Adrenal gland (tissue), 12 donors: ENCODE data around the gene SLC25A6. TPM values are rescaled to one million over a fixed set of nuclear protein-coding genes. Genes with fewer than 3 reads are reported as not detected.
"Not testable (repeated sequence)": the region's sequence is repeated elsewhere in the genome, so short reads cannot be mapped to it uniquely, and the experiment has no call there.

Experiments used
- DNase-seq, 7 donors: peaks; one replicate each; pipeline ENCODE4 v3.0.0-alpha.2; 2019 to 2020
- H3K27ac ChIP-seq, 5 donors: fragments of 200-600 bp; sonication (generic) in 4 of 5; 1 replicate in 3 of 5; 2 replicates in 2 of 5; pipeline versions ENCODE4 v1.5.1 to v1.8.0; 2016 to 2020; ENCODE audit warnings: mild to moderate bottlenecking in 1 of 5
- H3K27me3 ChIP-seq: fragments of 200-600 bp; 2 replicates; pipeline ENCODE4 v1.8.0; 2021
- H3K36me3 ChIP-seq, 2 donors: fragments of 200-600 bp; replicated peaks in 1 of 2; 1 replicate in 1 of 2; 2 replicates in 1 of 2; pipeline versions ENCODE4 v1.5.1 to v1.8.0; 2018 to 2022
- H3K4me1 ChIP-seq, 2 donors: fragments of 200-600 bp; replicated peaks in 1 of 2; 1 replicate in 1 of 2; 2 replicates in 1 of 2; pipeline versions ENCODE4 v1.5.1 to v1.8.0; 2018 to 2021
- H3K4me3 ChIP-seq, 4 donors: fragments of 200-600 bp; sonication (generic) in 3 of 4; one replicate each; pipeline ENCODE4 v1.5.1; 2016 to 2018
- H3K9me3 ChIP-seq, 3 donors: fragments of 200-600 bp; sonication (generic) in 1 of 3; replicated peaks in 1 of 3; 1 replicate in 2 of 3; 2 replicates in 1 of 3; pipeline versions ENCODE4 v1.5.1 to v1.8.0; 2016 to 2021
- POLR2A ChIP-seq, 2 donors: fragments of 450-650 bp; IDR thresholded peaks; one replicate each; pipeline ENCODE4 v1.6.1; 2017; ENCODE audit warnings: antibody characterized with exemption in 2 of 2, mild to moderate bottlenecking in 2 of 2, moderate library complexity in 1 of 2
- WGBS, 4 donors: extraction: QIAGEN DNeasy Blood & Tissue Kit in 2 of 4; methylation state at CpG; one replicate each; pipeline versions ENCODE4 v1.1.5 to v1.1.7; 2013 to 2017; 5-methylcytosine and 5-hydroxymethylcytosine counted together
- intact Hi-C, 2 donors: fragments of 100-400 bp; cut with DNase I; formaldehyde crosslinking; loops; one replicate each; pipeline versions ENCODE4 v1.14.1 to v1.15.0; 2022 to 2023
- polyA plus RNA-seq, 3 donors: library from polyadenylated mRNA; stranded (reverse); fragments of 200-250 nt in 2 of 3; fragments of 350-450 nt in 1 of 3; fragmentation: Illumina TruSeq in 1 of 3; extraction: RNeasy Lipid Tissue Mini Kit (QIAGEN cat#74804) in 1 of 3; gene quantifications; one replicate each; pipeline ENCODE4 v1.2.3, GENCODE V29; 2013 to 2014
- total RNA-seq, 9 donors: library from RNA; depleted of rRNA in 4 of 9; stranded (reverse); fragments of >200 nt in 4 of 9; fragments of 120-200 nt in 1 of 9; fragmentation: NEBNext Ultra II Directional in 1 of 9; extraction: Animal tissue kit (Norgen Biotek cat#: 25700) in 1 of 9; gene quantifications; one replicate each; pipeline versions ENCODE4 v1.1.0 to v1.2.4, GENCODE V29; 2013 to 2023
- TF ChIP-seq, protein P1 (sequence below), 6 experiments: fragments of 450-650 bp in 4 of 6; fragments of 200-600 bp in 2 of 6; sonication (generic) in 1 of 6; IDR thresholded peaks; 1 replicate in 5 of 6; 2 replicates in 1 of 6; pipeline versions ENCODE4 v1.5.1 to v1.8.0; 2016 to 2021; ENCODE audit warnings: antibody characterized with exemption in 6 of 6, mild to moderate bottlenecking in 2 of 6, moderate library complexity in 1 of 6
- donor health status: healthy with polysubstance abuse.
- donor health status: Bipolar disorder and iron deficiency.
- donor health status: DM: yes; HTN: yes; CAD: no.
- donor health status: DM: no; HTN: no; CAD: no.
- donor health status: DM: no; HTN: no; CAD: no.
- donor health status: DM: yes; HTN: yes; CAD: no.

SLC25A6 gene
- total and polyA plus RNA-seq, 12 donors: 183 to 509 (median 387) TPM

- no peaks in the 10 kb centered on the region for H3K36me3 ChIP-seq
- H3K27me3 ChIP-seq: no peaks in the 10 kb centered on the region
- no peak for DNase-seq
- WGBS, 4 donors: 82 to 87% (median 85%) methylated on average over 9 to 11 of the region's 11 CpGs
- H3K4me3 ChIP-seq: no peak overlapping the region
- intact Hi-C loops: no loop called here
- TF ChIP-seq, protein P1, sequence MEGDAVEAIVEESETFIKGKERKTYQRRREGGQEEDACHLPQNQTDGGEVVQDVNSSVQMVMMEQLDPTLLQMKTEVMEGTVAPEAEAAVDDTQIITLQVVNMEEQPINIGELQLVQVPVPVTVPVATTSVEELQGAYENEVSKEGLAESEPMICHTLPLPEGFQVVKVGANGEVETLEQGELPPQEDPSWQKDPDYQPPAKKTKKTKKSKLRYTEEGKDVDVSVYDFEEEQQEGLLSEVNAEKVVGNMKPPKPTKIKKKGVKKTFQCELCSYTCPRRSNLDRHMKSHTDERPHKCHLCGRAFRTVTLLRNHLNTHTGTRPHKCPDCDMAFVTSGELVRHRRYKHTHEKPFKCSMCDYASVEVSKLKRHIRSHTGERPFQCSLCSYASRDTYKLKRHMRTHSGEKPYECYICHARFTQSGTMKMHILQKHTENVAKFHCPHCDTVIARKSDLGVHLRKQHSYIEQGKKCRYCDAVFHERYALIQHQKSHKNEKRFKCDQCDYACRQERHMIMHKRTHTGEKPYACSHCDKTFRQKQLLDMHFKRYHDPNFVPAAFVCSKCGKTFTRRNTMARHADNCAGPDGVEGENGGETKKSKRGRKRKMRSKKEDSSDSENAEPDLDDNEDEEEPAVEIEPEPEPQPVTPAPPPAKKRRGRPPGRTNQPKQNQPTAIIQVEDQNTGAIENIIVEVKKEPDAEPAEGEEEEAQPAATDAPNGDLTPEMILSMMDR (IDR thresholded peaks at IDR 0.05): no peak
- TF ChIP-seq POLR2A (IDR thresholded peaks at IDR 0.05): no peak
- H3K4me1 ChIP-seq: no peaks in the 10 kb centered on the region
- no peak overlapping the region for H3K27ac ChIP-seq
- H3K9me3 ChIP-seq: peaks cover 0 to 4% (median 0%) of the 10 kb centered on the region in 3 donors
These were observed 37.6 kb downstream of the SLC25A6 start for GRCh38 chrX:1354036-1355019.

DNA sequence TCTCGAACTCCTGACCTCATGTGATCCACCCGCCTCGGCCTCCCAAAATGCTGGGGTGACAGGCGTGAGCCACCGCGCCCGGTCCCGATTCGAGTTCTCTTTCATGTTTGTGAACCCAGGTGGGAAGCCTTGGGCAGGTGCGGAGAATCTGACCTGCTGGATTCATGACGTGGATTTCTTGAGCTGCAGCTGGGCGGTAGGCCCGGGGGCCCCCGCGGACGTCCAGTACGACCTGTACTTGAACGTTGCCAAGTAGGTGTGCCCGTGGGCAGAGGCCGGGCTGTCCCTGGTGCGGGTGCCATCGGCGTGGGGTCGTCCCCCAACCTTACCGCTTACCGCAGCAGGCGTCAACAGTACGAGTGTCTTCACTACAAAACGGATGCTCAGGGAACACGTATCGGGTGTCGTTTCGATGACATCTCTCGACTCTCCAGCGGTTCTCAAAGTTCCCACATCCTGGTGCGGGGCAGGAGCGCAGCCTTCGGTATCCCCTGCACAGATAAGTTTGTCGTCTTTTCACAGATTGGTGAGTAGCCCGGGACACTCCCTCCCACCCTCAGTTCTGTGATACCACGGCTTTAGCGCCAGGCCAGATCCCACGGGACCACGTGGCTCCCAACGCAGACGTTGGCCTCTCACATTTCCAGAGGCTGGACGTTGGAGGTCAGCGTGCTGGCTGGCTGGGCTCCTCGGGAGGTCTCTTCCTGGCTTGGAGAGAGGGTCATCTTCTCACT, 39.8 kb downstream of the SLC25A6 start:
- WGBS, 4 donors: 89 to 95% (median 90%) methylated on average over 27 to 49 of the region's 49 CpGs
- H3K4me1 ChIP-seq: no peaks in the 10 kb centered on the region
- intact Hi-C loops: no loop called here
- no peak overlapping the region for H3K4me3 ChIP-seq
- TF ChIP-seq, protein P1 (IDR thresholded peaks at IDR 0.05): no peak
- no peak for TF ChIP-seq POLR2A (IDR thresholded peaks at IDR 0.05)
- H3K9me3 ChIP-seq: no peaks in the 10 kb centered on the region
- H3K27ac ChIP-seq: no peak overlapping the region
- no peak for DNase-seq
- no peaks in the 10 kb centered on the region for H3K27me3 ChIP-seq
- no peaks in the 10 kb centered on the region for H3K36me3 ChIP-seq

DNA sequence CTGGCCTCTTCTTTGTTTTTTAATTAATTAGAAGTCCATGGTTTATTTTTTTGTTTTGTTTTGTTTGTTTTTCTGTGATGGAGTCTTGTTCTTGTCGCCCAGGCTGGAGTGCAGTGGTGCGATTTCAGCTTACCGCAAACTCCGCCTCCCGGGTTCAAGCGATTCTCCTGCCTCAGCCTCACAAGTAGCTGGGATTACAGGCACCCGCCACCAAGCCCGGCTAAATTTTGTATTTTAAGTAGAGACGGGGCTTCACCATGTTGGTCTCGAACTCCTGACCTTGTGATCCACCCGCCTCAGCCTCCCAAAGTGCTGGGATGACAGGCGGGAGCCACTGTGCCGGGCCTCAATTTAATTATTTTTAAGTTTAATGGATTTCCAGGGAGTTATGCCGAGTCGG, 42.3 kb downstream of the SLC25A6 start:
- WGBS, 4 donors: 88 to 94% (median 92%) methylated on average over 15 of the region's 15 CpGs
- intact Hi-C loops: not testable (repeated sequence)

GRCh38 chrX:1341545-1342184, 50.2 kb downstream of the SLC25A6 start:
- intact Hi-C loops: no loop called here
- no peaks in the 10 kb centered on the region for H3K27me3 ChIP-seq
- no peak for DNase-seq
- 73 to 82% (median 76%) methylated on average over 22 of the region's 22 CpGs for WGBS, 4 donors
- H3K27ac ChIP-seq: no peak overlapping the region
- no peaks in the 10 kb centered on the region for H3K4me1 ChIP-seq
- H3K4me3 ChIP-seq: no peak overlapping the region
- TF ChIP-seq POLR2A (IDR thresholded peaks at IDR 0.05): no peak
- TF ChIP-seq, protein P1 (IDR thresholded peaks at IDR 0.05): no peak
- H3K9me3 ChIP-seq: no peaks in the 10 kb centered on the region
- H3K36me3 ChIP-seq: no peaks in the 10 kb centered on the region

More for the DNA sequence above, 42.3 kb downstream of the SLC25A6 start:
- H3K9me3 ChIP-seq, H3K4me3 ChIP-seq, H3K4me1 ChIP-seq, DNase-seq, H3K27ac ChIP-seq, H3K27me3 ChIP-seq, H3K36me3 ChIP-seq: not testable (repeated sequence)
